Lower leg skin (tissue), 4 donors: ENCODE results near the gene ICAM5. TPM values are rescaled to one million over a fixed set of nuclear protein-coding genes. Genes with fewer than 3 reads are reported as not detected.
A peak's percentile ranks its signal among the peaks of the same experiment; 100 is the strongest.

ENCODE experiments used
- DNase-seq, 2 donors: peaks; one replicate each; pipeline ENCODE4 v3.0.0-alpha.2; 2019; ENCODE audit warnings: low spot score in 2 of 2
- H3K4me3 ChIP-seq: fragments of 200-600 bp; sonication (generic); 2 replicates; pipeline ENCODE4 v1.5.1; 2017; ENCODE audit warnings: mild to moderate bottlenecking, low read depth; ENCODE audit not compliant: poor library complexity, severe bottlenecking
- CTCF ChIP-seq, 3 donors: fragments of 450-650 bp; IDR thresholded peaks; one replicate each; pipeline ENCODE4 v1.5.1; 2016; ENCODE audit warnings: antibody characterized with exemption in 3 of 3, mild to moderate bottlenecking in 3 of 3, moderate library complexity in 2 of 3
- POLR2A ChIP-seq, 2 donors: fragments of 450-650 bp; IDR thresholded peaks; one replicate each; pipeline ENCODE4 v1.6.1; 2016 to 2017; ENCODE audit warnings: antibody characterized with exemption in 2 of 2, mild to moderate bottlenecking in 1 of 2, moderate library complexity in 1 of 2
- WGBS, 2 donors: methylation state at CpG; one replicate each; pipeline ENCODE4 v1.1.5; 2018; 5-methylcytosine and 5-hydroxymethylcytosine counted together
- intact Hi-C: fragments of 100-400 bp; cut with DNase I; formaldehyde crosslinking; loops from one replicate; pipeline ENCODE4 v1.15.0; 2023; ENCODE audit warnings: low total_unique reads
- total RNA-seq, 4 donors: library from RNA; depleted of rRNA; stranded (reverse); fragments of >200 nt; gene quantifications; one replicate each; pipeline ENCODE4 v1.1.0, GENCODE V29; 2016

ICAM5 gene
- total RNA-seq, 4 donors from 2014 or later = 0.13 to 0.20 TPM; not detected in 2

DNA sequence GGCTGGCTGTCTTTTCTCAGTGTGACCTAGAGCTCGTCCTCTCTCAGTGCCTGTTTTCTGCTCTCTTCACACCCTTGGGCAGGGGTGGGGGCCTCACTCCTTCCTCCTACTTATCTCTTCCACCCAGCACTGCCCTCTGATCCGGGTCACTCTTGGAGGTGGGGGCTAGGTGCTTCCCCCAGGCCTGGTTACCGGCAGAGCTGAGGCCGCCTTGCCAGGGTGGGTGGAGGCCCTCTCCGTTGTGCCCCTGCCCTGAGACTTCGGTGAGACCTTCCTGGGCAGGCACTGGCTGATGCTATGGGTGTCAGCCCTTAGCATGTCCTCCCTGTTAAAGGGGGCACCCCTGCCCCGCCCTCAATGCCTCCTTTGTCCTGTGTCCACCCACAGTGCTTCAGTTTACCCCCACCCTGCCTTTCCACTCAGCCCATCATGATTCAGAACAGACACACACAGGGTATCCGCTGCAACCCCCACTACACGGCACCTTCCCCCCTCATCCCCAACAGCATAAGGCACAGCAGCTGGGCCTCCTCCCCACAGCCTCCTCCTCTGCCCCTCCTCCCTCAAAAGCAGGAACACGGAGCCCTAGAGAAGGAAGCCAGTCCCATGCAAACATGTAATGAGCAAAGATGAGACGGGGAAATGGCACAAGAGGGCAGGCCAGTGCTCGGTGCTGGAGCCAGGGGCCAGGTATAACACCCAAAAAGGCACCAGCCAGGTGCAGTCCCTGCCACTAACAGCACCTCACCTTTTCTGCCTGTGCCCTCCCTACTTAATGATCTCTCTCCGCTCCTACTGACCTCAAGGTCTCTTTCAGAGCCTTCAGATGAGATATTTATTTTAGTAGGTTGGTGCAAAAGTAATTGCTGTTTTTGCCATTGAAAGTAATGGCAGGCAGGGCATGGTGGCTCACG, 10.1 kb downstream of the ICAM5 start:
- 50 to 53% methylated on average over 14 of the region's 14 CpGs for WGBS, 2 donors
- H3K4me3 ChIP-seq = no peak overlapping the region
- no peak for DNase-seq
- TF ChIP-seq CTCF (IDR thresholded peaks at IDR 0.05) = no peak
- no peak for TF ChIP-seq POLR2A (IDR thresholded peaks at IDR 0.05)
- intact Hi-C loops = no loop called here

GRCh38 chr19:10305139-10305806, 15.5 kb downstream of the ICAM5 start:
- H3K4me3 ChIP-seq = no peak overlapping the region
- TF ChIP-seq CTCF (IDR thresholded peaks at IDR 0.05) (no peak), POLR2A (IDR thresholded peaks at IDR 0.05) (no peak)
- 74 to 81% methylated on average over 17 of the region's 17 CpGs for WGBS, 2 donors
- no peak for DNase-seq
- intact Hi-C loops = no loop called here

GRCh38 chr19:10306327-10306726, 16.6 kb downstream of the ICAM5 start:
- no peak overlapping the region for H3K4me3 ChIP-seq
- WGBS, 2 donors = 87% methylated on average over 5 of the region's 5 CpGs
- TF ChIP-seq CTCF (IDR thresholded peaks at IDR 0.05) (no peak), POLR2A (IDR thresholded peaks at IDR 0.05) (no peak)
- intact Hi-C loops = no loop called here
- DNase-seq = no peak

DNA sequence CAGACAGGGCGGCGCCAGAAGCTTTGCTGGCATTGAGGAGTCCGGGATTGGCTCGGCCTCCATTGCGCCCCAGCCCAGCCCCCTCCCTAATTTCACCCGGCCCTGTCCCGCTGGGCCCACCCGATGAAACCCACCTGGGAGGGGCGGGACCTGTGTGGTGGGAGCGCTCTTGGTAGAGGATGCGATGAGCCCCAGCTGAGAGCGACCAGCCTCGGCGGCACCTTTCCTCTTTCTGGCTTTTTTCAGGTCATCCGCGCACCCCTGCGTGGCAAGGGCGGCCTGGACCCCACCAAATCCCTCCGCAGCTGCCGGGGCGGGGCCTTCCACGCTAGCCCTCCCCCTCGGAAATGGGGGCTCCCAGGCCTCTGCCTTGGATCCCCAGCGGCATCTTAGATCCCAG, 19.7 kb downstream of the ICAM5 start, which contains the start of gene ZGLP1:
Gene ZGLP1, minus strand, starts transcription at position 393 of the 400 bp plus-strand sequence.
- no peak for TF ChIP-seq CTCF (IDR thresholded peaks at IDR 0.05)
- no peak for TF ChIP-seq POLR2A (IDR thresholded peaks at IDR 0.05)
- intact Hi-C loops = no loop called here
- WGBS, 2 donors = 91 to 94% methylated on average over 20 to 24 of the region's 24 CpGs
- no peak for DNase-seq
- H3K4me3 ChIP-seq = no peak within 1 kb of the TSS

DNA sequence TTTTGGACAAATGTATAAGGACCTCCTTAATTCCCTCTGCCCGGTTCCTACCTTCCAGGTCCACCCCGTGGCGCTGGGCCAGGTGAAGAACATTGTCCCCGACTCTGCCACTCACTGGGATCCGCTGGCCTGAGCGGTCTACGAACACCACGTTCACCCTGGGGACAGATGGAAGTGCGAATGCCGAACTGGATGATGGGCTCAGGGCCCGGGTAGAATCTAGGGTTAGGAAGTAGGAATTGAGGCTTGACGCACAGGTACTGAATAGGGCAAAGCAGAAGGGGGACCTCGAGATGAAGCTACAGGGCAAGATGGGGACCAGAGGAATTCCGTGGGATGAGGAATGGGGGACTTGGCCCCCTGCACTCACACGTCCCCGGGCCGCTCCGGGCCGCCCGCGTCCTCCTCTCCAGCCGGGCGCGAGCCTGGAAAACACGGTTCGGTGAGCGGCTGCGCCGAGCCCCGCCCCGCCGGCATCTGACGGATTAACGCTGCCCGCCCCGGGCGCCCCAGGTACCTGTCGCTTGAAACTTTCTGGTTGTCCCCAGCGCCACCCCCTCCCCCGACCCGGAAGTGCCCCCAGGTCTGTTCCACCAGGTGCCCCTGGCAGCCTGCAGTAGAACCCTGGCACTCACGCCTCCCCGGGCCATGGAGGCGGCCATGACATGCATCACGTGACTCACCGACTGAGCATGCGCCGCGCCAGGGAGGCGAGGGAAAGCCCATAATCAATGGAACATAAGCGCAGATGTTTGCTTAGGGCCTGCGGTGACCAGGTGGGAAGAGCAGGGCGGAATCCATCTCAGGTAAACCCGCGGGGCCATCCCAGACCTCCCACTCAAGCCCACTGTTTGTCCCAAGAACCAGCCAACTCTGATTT, 25.8 kb downstream of the ICAM5 start, which contains the start of gene FDX2:
Gene FDX2, minus strand, starts transcription at position 681 of the 880 bp plus-strand sequence. Its CDS starts 19 bp downstream, at position 662.
- intact Hi-C loops = no loop called here
- peak within 1 kb of the TSS; percentile 49 for H3K4me3 ChIP-seq
- DNase-seq = peak; percentile 80 to 98
- 1% methylated on average over 40 to 51 of the region's 55 CpGs for WGBS, 2 donors
- TF ChIP-seq POLR2A (IDR thresholded peaks at IDR 0.05) (no peak), CTCF (IDR thresholded peaks at IDR 0.05) (no peak)
